Epithelial cell of alveolus of lung (primary cell): ENCODE measurements around the gene PRAMEF10. TPM values are rescaled to one million over a fixed set of nuclear protein-coding genes. Genes with fewer than 3 reads are reported as not detected.

Source experiments
- total RNA-seq: library from RNA; depleted of rRNA; stranded (reverse); fragments of >200 nt; gene quantifications from 2 replicates; pipeline ENCODE4 v1.2.1, GENCODE V29; 2015

PRAMEF10 gene, protein sequence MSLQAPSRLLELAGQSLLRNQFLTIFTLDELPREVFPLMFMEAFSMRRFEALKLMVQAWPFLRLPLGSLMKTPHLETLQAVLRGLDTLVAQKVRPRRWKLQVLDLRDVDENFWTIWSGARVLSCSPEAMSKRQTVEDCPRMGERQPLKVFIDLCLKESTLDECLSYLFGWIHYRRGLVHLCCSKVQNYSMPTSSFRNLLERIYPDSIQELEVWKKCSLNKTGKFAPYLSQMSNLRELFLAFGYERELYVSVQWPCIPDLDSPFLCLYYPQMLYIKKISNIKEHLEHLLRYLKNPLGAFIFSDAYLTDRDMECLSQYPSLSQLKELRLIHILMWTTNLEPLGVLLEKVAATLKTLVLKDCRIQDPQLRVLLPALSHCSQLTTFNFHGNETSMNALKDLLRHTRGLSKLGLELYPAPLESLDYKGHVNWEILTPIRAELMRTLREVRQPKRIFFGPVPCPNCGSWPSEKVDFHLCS
- total RNA-seq: not detected in 2 replicates

DNA sequence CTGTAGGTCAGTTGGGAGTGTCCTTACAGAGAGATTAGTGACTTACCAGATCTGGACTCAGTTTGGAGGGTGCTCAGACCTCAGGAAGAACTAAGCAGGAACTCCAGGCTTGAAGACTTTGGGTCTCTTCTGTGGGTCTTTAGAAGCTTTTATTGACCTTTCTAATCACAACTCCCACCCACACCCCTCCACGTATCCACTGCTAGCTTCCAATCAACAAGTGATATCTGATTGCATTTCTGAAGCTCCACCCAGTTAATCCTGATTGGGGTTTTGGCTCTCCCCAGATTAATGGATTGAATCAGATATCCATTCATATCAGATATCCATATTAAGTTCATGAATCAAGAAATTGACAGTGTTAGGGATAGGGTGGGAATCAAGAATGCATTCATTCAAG is at the start of gene PRAMEF10:
TSS of gene PRAMEF10 (minus strand) at position 101 of the 400 bp plus-strand sequence. CDS start 2,423 bp downstream, outside the sequence.

DNA sequence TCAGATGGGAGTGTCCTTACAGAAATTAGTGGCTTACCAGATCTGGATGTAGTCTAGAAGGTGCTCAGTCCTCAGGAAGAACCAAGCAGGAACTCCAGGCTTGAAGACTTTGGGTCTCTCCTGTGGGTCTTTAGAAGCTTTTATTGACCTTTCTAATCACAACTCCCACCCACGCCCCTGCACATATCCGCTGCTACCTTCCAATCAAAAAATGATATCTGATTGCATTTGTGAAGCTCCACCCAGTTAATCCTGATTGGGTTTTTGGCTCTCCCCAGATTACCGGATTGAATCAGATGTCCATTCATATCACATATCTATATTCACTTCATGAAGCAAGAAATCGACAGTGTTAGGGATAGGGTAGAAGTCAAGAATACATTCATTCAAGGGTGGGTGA is 49.4 kb upstream of the PRAMEF10 start, which contains the start of gene PRAMEF6:
TSS of gene PRAMEF6 (minus strand) at position 101 of the 400 bp plus-strand sequence. CDS start 5,062 bp downstream, outside the sequence.

DNA sequence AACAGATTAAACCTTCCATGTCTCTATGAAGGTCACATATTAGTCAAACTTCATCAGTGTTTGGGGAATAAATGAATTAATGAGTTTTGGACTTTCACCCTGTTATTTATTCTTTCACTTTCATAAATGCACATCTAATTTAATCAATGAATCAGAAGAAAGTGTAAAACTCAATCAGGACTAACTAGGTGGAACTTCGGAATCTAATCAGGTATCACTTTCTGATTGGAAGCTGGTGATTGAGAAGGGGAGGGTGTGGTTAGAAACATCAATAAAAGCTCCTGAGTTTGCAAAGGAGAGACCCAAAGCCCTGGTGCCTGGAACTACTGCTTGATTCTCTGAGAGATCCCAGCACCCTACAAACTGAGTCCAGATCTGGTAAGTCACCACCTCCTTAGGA is 18.2 kb upstream of the PRAMEF10 start, which contains the start of gene PRAMEF7:
TSS of gene PRAMEF7 (plus strand) at position 301 of the 400 bp plus-strand sequence. CDS start 1,083 bp downstream, outside the sequence.

DNA sequence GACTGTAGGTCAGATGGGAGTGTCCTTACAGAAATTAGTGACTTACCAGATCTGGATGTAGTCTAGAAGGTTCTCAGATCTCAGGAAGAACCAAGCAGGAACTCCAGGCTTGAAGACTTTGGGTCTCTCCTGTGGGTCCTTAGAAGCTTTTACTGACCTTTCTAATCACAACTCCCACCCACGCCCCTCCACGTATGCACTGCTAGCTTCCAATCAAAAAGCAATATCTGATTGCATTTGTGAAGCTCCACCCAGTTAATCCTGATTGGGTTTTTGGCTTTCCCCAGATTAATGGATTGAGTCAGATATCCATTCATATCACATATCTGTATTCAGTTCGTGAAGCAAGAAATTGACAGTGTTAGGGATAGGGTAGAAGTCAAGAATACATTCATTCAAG is 12.0 kb downstream of the PRAMEF10 start, which contains the start of gene PRAMEF4:
TSS of gene PRAMEF4 (minus strand) at position 101 of the 400 bp plus-strand sequence. CDS start 2,807 bp downstream, outside the sequence.

DNA sequence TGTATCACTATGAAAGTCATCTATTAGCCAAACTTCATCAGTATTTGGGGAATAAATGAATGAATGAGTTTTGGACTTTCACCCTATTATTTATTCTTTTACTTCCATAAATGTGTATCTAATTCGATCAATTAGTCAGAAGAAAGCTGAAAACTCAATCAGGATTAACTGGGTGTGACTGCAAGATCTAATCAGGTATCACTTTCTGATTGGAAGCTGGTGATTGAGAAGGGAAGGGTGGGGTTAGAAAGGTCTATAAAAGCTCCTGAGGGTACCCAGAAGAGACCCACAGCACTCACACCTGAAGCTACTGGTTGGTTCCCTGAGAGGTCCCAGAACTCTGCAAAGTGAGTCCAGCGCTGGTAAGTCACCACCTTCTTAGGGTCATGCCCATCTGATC is 41.3 kb downstream of the PRAMEF10 start, which contains the start of gene PRAMEF2:
TSS of gene PRAMEF2 (plus strand) at position 301 of the 400 bp plus-strand sequence. CDS start 1,924 bp downstream, outside the sequence.

DNA sequence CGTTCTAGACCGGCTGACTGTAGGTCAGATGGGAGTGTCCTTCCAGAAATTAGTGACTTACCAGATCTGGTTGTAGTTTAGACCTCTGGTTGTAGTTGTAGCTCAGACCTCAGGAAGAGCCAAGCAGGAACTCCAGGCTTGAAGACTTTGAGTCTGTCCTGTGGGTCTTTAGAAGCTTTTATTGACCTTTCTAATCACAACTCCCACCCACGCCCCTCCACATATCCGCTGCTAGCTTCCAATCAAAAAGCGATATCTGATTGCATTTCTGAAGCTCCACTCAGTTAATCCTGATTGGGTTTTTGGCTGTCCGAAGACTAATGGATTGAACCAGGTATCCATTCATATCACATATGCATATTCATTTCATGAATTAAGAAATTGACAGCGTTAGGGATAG is 49.5 kb downstream of the PRAMEF10 start, which contains the start of gene HNRNPCL1:
TSS of gene HNRNPCL1 (minus strand) at position 101 of the 400 bp plus-strand sequence. CDS start 431 bp downstream, outside the sequence.

Other genes with a start within 250 kb of the PRAMEF10 start
- gene AADACL3, start 182.2 kb downstream of the PRAMEF10 start, total RNA-seq: not detected in 2 replicates
- not detected in 2 replicates for gene CFAP107, start 152.1 kb downstream of the PRAMEF10 start, total RNA-seq
- not detected in 2 replicates for gene PRAMEF12, start 124.5 kb downstream of the PRAMEF10 start, total RNA-seq
- not detected in 2 replicates for gene PRAMEF1, start 106.9 kb downstream of the PRAMEF10 start, total RNA-seq
- gene PRAMEF11, start 66.9 kb downstream of the PRAMEF10 start, total RNA-seq: not detected in 2 replicates
- gene HNRNPCL1, start 49.5 kb downstream of the PRAMEF10 start, total RNA-seq: not detected in 2 replicates
- gene PRAMEF2, start 41.2 kb downstream of the PRAMEF10 start, total RNA-seq: not detected in 2 replicates
- gene PRAMEF4, start 12.1 kb downstream of the PRAMEF10 start, total RNA-seq: not detected in 2 replicates
- gene PRAMEF7, start 18.3 kb upstream of the PRAMEF10 start, total RNA-seq: not detected in 2 replicates
- gene PRAMEF6, start 49.3 kb upstream of the PRAMEF10 start, total RNA-seq: not detected in 2 replicates
- not detected in 2 replicates for gene PRAMEF27, start 158.3 kb upstream of the PRAMEF10 start, total RNA-seq
- not detected in 2 replicates for gene HNRNPCL3, start 162.5 kb upstream of the PRAMEF10 start, total RNA-seq
- gene PRAMEF25, start 172.5 kb upstream of the PRAMEF10 start, total RNA-seq: not detected in 2 replicates
- gene HNRNPCL2, start 218.6 kb upstream of the PRAMEF10 start, total RNA-seq: not detected in 2 replicates